Mesenchymal stem cell (in vitro differentiated cells and primary cell): Measurements from ENCODE around the gene BCAS4.

Experiments used
- DNase-seq: peaks from one replicate; pipeline ENCODE4 v3.0.0-alpha.2; 2013
- H2AFZ ChIP-seq: one replicate; pipeline ENCODE4 v1.6.1; 2013; ENCODE audit warnings: low read depth, mild to moderate bottlenecking, control low read depth, inconsistent platforms, low read length, moderate library complexity
- H2AK5ac ChIP-seq: 2 replicates; pipeline ENCODE4 v1.6.1; 2013; ENCODE audit warnings: low read length, moderate library complexity, mild to moderate bottlenecking, inconsistent platforms; ENCODE audit not compliant: severe bottlenecking
- H2BK120ac ChIP-seq: one replicate; pipeline ENCODE4 v1.6.1; 2013; ENCODE audit warnings: low read depth, mild to moderate bottlenecking, inconsistent platforms, low read length, moderate library complexity
- H2BK12ac ChIP-seq, 2 experiments: one replicate each; pipeline ENCODE4 v1.6.1; 2013; ENCODE audit warnings: inconsistent platforms in 2 of 2, low read length in 2 of 2, mild to moderate bottlenecking in 2 of 2, moderate library complexity in 2 of 2, control low read depth in 1 of 2
- H2BK15ac ChIP-seq: one replicate; pipeline ENCODE4 v1.6.1; 2013; ENCODE audit warnings: mild to moderate bottlenecking, low read depth, inconsistent platforms; ENCODE audit not compliant: poor library complexity, severe bottlenecking
- H2BK5ac ChIP-seq: 2 replicates; pipeline ENCODE4 v1.6.1; 2013; ENCODE audit warnings: low read depth, mild to moderate bottlenecking, low read length, control low read depth, inconsistent platforms; ENCODE audit not compliant: poor library complexity, severe bottlenecking
- H3K14ac ChIP-seq, 2 experiments: one replicate each; pipeline ENCODE4 v1.6.1; 2013; ENCODE audit warnings: inconsistent platforms in 2 of 2, low read length in 2 of 2, control low read depth in 1 of 2, mild to moderate bottlenecking in 1 of 2, moderate library complexity in 1 of 2
- H3K18ac ChIP-seq, 2 experiments: one replicate each; pipeline ENCODE4 v1.6.1; 2013; ENCODE audit warnings: inconsistent platforms in 2 of 2, low read length in 2 of 2, control low read depth in 1 of 2, low read depth in 1 of 2, mild to moderate bottlenecking in 1 of 2
- H3K23ac ChIP-seq, 2 experiments: one replicate each; pipeline ENCODE4 v1.6.1; 2013; ENCODE audit warnings: inconsistent platforms in 2 of 2, low read length in 2 of 2, mild to moderate bottlenecking in 2 of 2, moderate library complexity in 2 of 2, control low read depth in 1 of 2
- H3K27ac ChIP-seq: 2 replicates; pipeline ENCODE4 v1.5.1; 2013; ENCODE audit warnings: mild to moderate bottlenecking, moderate library complexity, low read length, control low read depth, inconsistent platforms; ENCODE audit not compliant: poor library complexity, severe bottlenecking
- H3K27me3 ChIP-seq, 2 experiments: 2 replicates each; pipeline versions ENCODE4 v1.6.1 to v1.7.0; 2013; ENCODE audit warnings: low read length in 2 of 2, mild to moderate bottlenecking in 2 of 2, moderate library complexity in 2 of 2, control low read depth in 1 of 2, inconsistent platforms in 1 of 2; ENCODE audit not compliant: control insufficient read depth in 1 of 2, insufficient read depth in 1 of 2
- H3K36me3 ChIP-seq, 2 experiments: 2 replicates each; pipeline versions ENCODE4 v1.6.1 to v1.7.0; 2013; ENCODE audit warnings: low read length in 2 of 2, control low read depth in 1 of 2, inconsistent platforms in 1 of 2, low read depth in 1 of 2, mild to moderate bottlenecking in 1 of 2; ENCODE audit not compliant: insufficient read depth in 2 of 2, control insufficient read depth in 1 of 2
- H3K4ac ChIP-seq, 2 experiments: one replicate each; pipeline ENCODE4 v1.6.1; 2013; ENCODE audit warnings: inconsistent platforms in 2 of 2, low read length in 2 of 2, mild to moderate bottlenecking in 2 of 2, moderate library complexity in 2 of 2, control low read depth in 1 of 2, low read depth in 1 of 2
- H3K4me1 ChIP-seq: 2 replicates; pipeline ENCODE4 v1.6.1; 2013; ENCODE audit warnings: low read depth, low read length, control low read depth; ENCODE audit not compliant: control insufficient read depth, insufficient read depth
- H3K4me2 ChIP-seq: 2 replicates; pipeline ENCODE4 v1.6.1; 2013; ENCODE audit warnings: low read length, mild to moderate bottlenecking, inconsistent platforms; ENCODE audit not compliant: poor library complexity, severe bottlenecking
- H3K4me3 ChIP-seq, 2 experiments: 2 replicates each; pipeline versions ENCODE4 v1.5.1 to v1.7.0; 2013; ENCODE audit warnings: low read length in 2 of 2, mild to moderate bottlenecking in 2 of 2, control low read depth in 1 of 2, low read depth in 1 of 2; ENCODE audit not compliant: insufficient read depth in 1 of 2
- H3K79me1 ChIP-seq: replicated peaks from 2 replicates; pipeline ENCODE4 v1.6.1; 2013; ENCODE audit warnings: mild to moderate bottlenecking, control low read depth, low read length, inconsistent platforms; ENCODE audit not compliant: poor library complexity, severe bottlenecking
- H3K9ac ChIP-seq: 2 replicates; pipeline ENCODE4 v1.7.0; 2013; ENCODE audit warnings: mild to moderate bottlenecking, low read length, moderate library complexity
- H3K9me3 ChIP-seq: 2 replicates; pipeline ENCODE4 v1.7.0; 2013; ENCODE audit warnings: mild to moderate bottlenecking, low read length; ENCODE audit not compliant: control insufficient read depth
- H4K8ac ChIP-seq: one replicate; pipeline ENCODE4 v1.6.1; 2013; ENCODE audit warnings: inconsistent platforms, mild to moderate bottlenecking, low read length, moderate library complexity
- H4K91ac ChIP-seq: one replicate; pipeline ENCODE4 v1.6.1; 2013; ENCODE audit warnings: mild to moderate bottlenecking, low read length, inconsistent platforms
- WGBS: methylation state at CpG from one replicate; pipeline ENCODE4 v1.1.7; 2013; ENCODE audit warnings: mixed read lengths; 5-methylcytosine and 5-hydroxymethylcytosine counted together

The BCAS4 gene

GRCh38 chr20:50786703-50787102, 8.2 kb upstream of the BCAS4 start:
- Histone ChIP-seq H2BK5ac (no peak overlapping the region), H4K8ac (no peak overlapping the region), H3K79me1 (no peaks in the 10 kb centered on the region), H3K4me3 (no peak overlapping the region), H2BK15ac (peak overlapping the region; percentile 3), H2BK120ac (no peak overlapping the region), H3K4ac (no peak overlapping the region), H3K4me1 (peaks cover 15% of the 10 kb centered on the region), H3K4me2 (no peak overlapping the region), H3K36me3 (no peaks in the 10 kb centered on the region), H3K9ac (no peak overlapping the region), H3K27me3 (no peaks in the 10 kb centered on the region), H3K14ac (no peak overlapping the region), H2AFZ (no peak overlapping the region), H3K23ac (no peak overlapping the region), H2BK12ac (no peak overlapping the region), H3K9me3 (no peaks in the 10 kb centered on the region), H3K18ac (no peak overlapping the region), H4K91ac (no peak overlapping the region), H3K27ac (no peak overlapping the region), H2AK5ac (peak overlapping the region; percentile 59)
- DNase-seq: no peak
- WGBS: 89% methylated on average over 7 of the region's 9 CpGs

DNA sequence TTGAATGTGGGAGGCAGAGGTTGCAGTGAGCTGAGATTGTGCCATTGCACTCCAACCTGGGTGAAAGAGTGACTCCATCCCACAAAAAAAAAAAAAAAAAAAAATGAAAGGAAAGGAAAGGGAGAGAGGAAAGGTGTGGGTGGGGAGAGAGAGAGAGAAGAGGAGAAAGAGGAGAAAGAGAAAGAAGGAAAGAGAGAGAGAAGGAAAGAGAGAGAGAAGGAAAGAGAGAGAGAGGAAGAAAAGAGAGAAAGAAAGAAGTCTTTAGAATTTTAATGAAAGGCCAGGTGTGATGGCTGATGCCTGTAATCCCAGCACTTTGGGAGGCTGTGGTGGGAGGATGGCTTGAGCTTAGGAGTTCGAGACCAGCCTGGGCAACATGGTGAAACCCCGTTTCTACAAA, 7.7 kb upstream of the BCAS4 start:
- Histone ChIP-seq H3K36me3 (no peaks in the 10 kb centered on the region), H3K9ac (no peak overlapping the region), H3K4ac (no peak overlapping the region), H2BK15ac (no peak overlapping the region), H2BK120ac (no peak overlapping the region), H3K4me3 (no peak overlapping the region), H2BK5ac (no peak overlapping the region), H3K79me1 (no peaks in the 10 kb centered on the region), H3K18ac (no peak overlapping the region), H2AFZ (no peak overlapping the region), H3K23ac (no peak overlapping the region), H2BK12ac (no peak overlapping the region), H4K8ac (no peak overlapping the region), H2AK5ac (no peak overlapping the region), H3K27me3 (no peaks in the 10 kb centered on the region), H3K4me1 (peaks cover 15% of the 10 kb centered on the region), H3K9me3 (no peaks in the 10 kb centered on the region), H3K27ac (no peak overlapping the region), H3K14ac (no peak overlapping the region), H3K4me2 (no peak overlapping the region), H4K91ac (no peak overlapping the region)
- 87% methylated on average over 2 of the region's 2 CpGs for WGBS
- no peak for DNase-seq

GRCh38 chr20:50788045-50788991, 6.5 kb upstream of the BCAS4 start:
- Histone ChIP-seq H3K4me2 (no peak overlapping the region), H3K4me3 (peak overlapping the region in 1 of 2 experiments; percentile 67), H3K79me1 (no peaks in the 10 kb centered on the region), H2BK120ac (no peak overlapping the region), H3K36me3 (no peaks in the 10 kb centered on the region), H3K14ac (no peak overlapping the region), H4K8ac (no peak overlapping the region), H3K4ac (no peak overlapping the region), H2BK15ac (no peak overlapping the region), H3K27me3 (no peaks in the 10 kb centered on the region), H3K9me3 (no peaks in the 10 kb centered on the region), H3K9ac (peak overlapping the region; percentile 81), H3K18ac (no peak overlapping the region), H2AK5ac (no peak overlapping the region), H2BK12ac (no peak overlapping the region), H3K23ac (no peak overlapping the region), H3K4me1 (peaks cover 15% of the 10 kb centered on the region), H4K91ac (no peak overlapping the region), H2AFZ (no peak overlapping the region), H2BK5ac (no peak overlapping the region), H3K27ac (no peak overlapping the region)
- WGBS: 91% methylated on average over 18 of the region's 18 CpGs
- no peak for DNase-seq

DNA sequence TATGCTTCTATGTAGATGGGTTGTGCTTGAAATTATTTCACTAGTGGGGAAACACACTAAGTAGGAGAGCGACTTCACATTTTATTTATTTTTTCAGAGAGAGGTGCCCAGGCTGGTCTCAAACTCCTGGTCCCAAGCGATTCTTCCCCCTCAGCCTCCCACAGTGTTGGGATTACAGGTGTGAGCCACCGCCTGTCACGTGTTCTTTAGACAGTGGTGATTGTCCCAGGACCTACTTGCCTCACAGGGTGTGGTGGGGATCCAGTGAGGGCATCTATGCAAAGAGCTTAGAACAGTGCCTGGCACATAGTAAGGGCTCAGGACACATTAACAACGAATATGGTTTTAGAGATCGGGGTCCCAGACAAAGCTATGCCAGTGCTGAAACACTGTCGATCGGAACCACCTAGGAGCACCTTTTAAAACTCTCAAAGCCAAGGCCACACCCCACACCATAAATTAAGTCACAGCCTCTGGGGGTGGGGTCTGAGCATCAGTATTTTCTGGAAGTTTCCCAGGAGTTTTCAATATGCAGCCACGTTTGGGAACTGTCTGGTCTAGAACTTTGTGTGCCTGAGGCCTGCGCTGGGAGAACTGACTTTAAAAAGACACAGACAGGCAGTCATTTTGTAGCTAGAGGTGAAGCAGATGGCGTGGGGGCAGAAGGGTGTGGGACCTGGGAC, 4.8 kb upstream of the BCAS4 start:
- H3K18ac ChIP-seq: peak overlapping the region; percentile 73 to 88
- no peak for DNase-seq
- no peaks in the 10 kb centered on the region for H3K36me3 ChIP-seq
- peak overlapping the region; percentile 91 for H3K9ac ChIP-seq
- H4K91ac ChIP-seq: peak overlapping the region; percentile 94
- no peaks in the 10 kb centered on the region for H3K27me3 ChIP-seq
- 74% methylated on average over 9 of the region's 11 CpGs for WGBS
- peak overlapping the region; percentile 92 for H4K8ac ChIP-seq
- no peak overlapping the region for H3K23ac ChIP-seq
- no peaks in the 10 kb centered on the region for H3K79me1 ChIP-seq
- H2AFZ ChIP-seq: peak overlapping the region; percentile 65
- H3K4ac ChIP-seq: peak overlapping the region; percentile 81 to 85
- peak overlapping the region; percentile 55 for H3K27ac ChIP-seq
- no peaks in the 10 kb centered on the region for H3K9me3 ChIP-seq
- peak overlapping the region in 1 of 2 experiments; percentile 73 for H2BK12ac ChIP-seq
- peaks cover 15% of the 10 kb centered on the region for H3K4me1 ChIP-seq
- H2BK5ac ChIP-seq: peak overlapping the region; percentile 94
- H3K4me3 ChIP-seq: no peak overlapping the region
- peak overlapping the region; percentile 57 for H2AK5ac ChIP-seq
- H2BK15ac ChIP-seq: peak overlapping the region; percentile 56
- H2BK120ac ChIP-seq: peak overlapping the region; percentile 86
- H3K14ac ChIP-seq: peak overlapping the region in 1 of 2 experiments; percentile 44
- no peak overlapping the region for H3K4me2 ChIP-seq
